Activated CD4-positive, CD25-positive, alpha-beta regulatory T cell treated with anti-CD3 and anti-CD28 coated beads, Interleukin-2, amount 50 U/mL, for 72 hours (primary cell): ENCODE measurements around the gene KRTAP10-2.
A peak's percentile ranks its signal among the peaks of the same experiment; 100 is the strongest.
"Not testable (repeated sequence)": the region's sequence is repeated elsewhere in the genome, so short reads cannot be mapped to it uniquely, and the experiment has no call there.

ENCODE experiments used
- DNase-seq: peaks from one replicate; pipeline ENCODE4 v3.0.0; 2021

KRTAP10-2 gene

DNA sequence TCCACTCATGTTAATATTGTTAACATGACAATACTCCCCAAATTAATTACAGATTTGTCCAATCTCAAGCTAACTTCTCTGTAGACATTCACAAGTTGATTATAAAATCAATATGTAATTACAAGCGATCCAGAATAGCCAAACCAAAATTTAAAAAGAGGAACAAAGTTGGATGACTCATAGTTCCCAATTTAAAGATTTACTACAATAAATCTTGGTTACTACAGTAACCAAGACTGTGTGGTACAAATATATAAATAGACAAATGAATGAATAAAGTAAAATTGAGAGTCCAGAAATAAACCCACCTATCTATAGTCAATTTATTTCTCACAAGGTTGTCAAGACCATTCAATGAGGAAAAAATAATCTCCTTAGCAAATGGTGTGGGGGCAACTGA, 15.1 kb upstream of the KRTAP10-2 start:
- DNase-seq, result no peak

DNA sequence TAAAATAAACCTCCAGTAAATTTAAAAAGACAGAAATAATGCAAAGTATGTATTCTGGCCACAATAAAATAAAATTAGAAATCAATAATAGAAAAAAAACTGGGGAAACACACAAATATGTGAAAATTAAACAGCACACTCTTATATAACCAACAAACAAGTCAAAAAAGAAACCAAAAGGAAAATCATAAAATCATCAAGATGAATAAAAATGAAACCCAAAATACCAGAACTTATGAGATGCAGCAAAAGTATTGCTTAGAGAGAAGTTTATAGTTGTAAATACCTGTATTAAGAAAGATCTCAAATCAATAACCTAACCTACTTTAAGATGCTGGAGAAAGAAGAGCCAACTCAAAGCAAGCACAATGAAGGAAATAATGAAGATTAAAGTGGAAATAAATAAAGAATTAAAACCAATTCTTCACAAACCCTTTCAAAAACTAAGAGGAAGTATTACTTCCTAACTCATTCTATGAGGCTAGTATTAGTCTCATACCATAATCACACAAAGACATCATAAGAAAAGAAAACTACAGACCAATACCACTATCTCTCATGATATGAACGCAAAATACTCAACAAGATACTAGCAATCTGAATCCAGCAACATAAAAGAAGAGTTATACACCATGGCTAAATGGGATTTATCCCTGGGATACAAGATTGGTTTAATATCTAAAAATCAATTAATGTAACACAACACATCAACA, 13.7 kb upstream of the KRTAP10-2 start:
- DNase-seq, result no peak

DNA sequence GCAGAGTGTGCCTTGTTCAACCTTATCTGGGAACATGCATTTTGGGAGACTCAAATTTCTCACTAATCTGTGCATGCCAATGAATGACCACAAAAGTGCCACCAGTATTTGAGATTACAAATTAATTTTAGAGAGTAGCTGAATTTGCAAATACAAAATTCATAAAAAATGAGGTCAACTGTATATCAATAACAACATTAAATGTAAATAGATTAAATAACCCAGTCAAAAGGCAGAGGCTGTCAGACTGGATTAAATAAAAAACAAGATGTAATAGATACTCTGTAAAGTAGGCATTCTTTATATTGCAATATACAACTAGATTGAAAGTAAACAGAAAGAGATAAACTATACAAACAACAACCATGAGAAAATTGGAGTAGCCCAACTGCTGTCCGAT, 12.8 kb upstream of the KRTAP10-2 start:
- DNase-seq, result no peak

DNA sequence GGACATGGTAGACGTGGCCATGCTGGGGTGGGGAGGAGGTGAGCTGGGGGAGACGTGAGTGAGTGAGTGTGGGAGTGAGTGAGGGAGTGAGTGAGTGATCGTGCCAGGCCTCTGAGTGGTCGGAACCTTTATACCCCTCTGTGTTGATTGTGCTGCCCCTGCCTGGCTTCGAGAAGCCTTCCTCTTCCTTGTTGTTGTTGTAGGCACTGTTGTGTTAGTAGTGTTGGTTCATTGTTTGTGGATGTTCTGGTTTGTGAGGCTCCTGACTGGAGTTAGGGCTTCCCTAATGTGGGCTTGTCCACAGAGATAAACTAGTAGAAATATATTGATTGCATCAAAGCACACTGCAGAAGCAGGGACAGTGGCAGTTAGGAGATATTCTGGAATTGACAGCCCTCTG, 7.4 kb upstream of the KRTAP10-2 start, which contains the start of gene KRTAP10-3:
Gene KRTAP10-3, minus strand, starts transcription at position 101 of the 400 bp plus-strand sequence. Its CDS starts 80 bp downstream, at position 21.
- DNase-seq, result no peak

DNA sequence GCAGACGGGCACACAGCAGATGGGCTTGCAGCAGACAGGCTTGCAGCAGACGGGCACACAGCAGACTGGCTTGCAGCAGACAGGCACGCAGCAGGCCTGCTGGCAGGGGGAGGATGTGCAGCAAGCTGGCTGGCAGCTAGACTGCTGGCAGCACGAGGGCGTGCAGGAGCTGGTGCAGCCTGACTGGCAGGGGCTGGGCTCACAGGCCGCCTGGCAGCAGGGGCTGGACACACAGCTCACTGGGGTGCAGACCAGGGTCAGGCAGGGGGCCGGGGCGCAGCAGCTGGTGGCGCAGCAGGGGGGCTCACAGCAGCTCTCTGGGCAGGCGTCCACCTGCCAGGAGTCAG, 7.0 kb upstream of the KRTAP10-2 start:
- not testable (repeated sequence) for DNase-seq

DNA sequence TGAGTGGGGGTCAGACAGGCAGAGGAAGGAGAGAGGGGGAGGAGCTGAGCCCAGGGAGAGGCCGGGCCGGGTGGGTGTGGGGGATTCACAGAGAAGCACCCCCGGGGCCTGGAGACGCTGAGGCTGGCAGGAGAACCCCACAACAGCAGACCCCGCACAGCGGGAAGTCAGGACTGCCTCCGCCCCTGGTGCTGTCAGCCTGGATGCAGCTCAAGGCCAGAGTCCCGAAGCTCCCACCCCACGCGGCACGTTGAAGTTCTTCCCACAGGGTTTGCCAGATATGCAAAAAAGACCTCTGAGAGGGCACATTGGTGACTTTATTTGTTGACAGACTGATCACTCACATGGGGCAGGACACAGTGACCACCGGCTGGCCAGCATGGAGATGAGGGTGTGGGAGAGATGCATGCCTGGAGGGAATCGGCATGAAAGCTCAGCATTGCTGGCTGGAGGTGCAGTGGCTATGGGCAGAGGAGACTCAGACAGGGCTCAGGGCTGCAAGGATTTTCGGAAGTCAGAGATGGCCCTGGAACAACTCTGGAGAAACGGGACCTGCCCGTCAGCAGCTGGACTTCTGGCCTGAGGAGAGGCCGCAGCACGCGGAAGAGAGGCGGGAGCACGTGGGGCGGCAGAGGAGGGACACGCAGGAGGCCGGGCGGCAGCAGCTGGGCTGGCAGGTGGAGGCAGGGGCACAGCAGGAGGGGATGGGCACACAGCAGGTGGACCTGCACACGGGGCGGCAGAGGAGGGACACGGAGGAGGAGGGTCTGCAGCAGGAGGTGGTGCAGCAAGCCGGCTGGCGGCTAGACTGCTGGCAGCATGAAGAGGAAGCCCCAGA, 6.4 kb upstream of the KRTAP10-2 start:
- DNase-seq, result peak; percentile 21

DNA sequence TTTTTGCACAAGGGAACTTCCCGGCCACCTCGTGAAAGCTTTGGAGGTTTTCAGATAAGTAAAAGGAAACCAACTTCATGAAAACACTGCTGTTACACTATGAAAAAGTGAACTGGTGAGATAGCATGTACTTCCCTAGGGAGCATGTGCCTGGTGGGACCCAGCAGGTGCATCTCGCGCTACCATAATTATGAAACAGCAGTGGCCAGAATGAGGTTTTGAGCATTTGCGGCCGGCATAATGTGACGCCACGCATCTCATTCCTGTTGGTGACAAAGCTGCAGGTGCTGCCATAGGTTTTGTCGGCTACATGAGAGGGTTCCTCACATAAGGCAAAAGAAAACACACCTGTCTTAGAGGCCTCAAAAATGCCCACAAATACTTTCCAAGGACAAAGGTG, 5.6 kb upstream of the KRTAP10-2 start:
- no peak for DNase-seq

DNA sequence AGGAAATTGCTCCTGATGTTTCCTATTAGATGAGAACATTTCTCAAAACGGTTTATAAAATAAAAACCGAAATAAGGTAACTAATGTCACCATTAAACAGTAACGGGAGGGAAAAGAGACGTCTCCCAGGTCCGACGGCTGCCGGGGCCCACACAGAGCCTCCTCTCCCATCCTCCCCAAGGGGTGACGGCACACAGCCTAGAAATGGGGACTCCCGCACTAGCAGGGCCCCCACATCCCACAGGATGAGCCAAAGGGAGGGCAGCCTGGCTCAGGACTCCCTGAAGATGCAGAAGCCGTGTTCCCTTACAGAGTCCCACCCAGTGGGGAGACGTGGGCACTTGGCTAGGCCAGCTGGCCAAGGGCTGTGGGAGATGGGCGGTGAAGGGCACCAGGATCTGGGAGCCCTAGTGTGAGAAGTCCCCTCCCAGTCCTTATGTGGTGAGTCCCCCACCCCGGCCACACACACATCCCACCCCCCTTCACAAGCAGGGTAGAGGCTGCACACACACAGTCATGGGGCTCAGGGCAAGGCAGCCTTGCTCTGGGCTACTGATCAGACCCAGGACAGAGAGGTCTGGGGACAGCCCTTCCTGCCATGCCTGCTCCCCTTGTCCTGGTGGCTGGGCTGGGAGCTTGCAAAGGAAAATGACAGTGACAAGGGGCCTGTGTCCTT, 4.0 kb upstream of the KRTAP10-2 start:
- DNase-seq, result peak; percentile 21

DNA sequence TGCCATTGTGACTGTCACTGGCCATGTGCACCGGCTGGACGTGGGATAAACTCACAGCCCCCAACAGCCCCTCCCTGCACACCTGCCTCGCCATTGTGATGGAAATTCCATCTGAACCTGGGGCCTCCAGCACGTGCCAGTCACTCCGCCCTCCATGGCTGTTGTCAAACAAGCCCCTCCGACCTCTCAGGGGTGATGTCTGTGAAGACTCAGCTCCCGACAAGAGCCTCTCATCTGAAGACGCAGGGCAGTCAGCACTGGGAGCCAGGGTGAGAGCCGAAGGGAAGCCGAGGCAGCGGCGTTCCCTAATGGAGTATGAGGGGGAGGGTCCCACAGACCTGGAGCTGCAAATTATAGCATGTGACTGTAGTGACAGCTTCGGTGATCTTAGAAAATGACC, 1.4 kb upstream of the KRTAP10-2 start:
- DNase-seq, result peak; percentile 4

DNA sequence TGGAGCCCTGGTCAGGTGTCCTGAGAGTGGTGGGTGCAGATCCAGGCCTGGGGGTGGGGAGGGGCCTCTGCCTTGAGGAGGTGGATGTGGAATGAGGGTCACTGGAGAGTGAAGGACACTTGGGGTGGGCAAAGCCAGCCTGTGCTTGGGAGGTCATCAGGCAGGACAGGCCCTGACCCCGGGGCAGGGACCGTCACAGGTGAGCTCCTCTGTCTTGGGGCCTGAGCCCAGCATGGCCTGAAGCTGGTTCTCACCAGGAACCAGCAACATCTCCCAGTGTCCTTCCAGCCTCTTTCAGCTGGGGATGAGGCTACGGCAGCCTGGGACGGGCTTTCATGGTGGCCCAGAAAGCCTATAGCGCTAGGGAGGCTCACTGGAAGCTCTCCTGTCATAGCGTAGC, 831 bp upstream of the KRTAP10-2 start:
- peak; percentile 17 for DNase-seq

DNA sequence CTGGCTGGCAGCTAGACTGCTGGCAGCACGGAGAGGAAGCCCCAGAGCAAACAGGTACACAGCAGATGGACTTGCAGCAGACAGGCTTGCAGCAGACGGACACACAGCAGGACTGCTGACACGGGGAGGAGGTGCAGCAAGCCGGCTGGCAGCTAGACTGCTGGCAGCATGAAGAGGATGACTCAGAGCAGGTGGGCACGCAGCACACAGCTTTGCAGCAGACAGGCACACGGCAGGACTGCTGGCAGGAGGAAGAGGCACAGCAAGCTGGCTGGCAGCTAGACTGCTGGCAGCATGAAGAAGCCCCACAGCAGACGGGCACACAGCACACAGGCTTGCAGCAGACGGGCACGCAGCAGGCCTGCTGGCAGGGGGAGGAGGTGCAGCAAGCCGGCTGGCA, 498 bp downstream of the KRTAP10-2 start:
- DNase-seq, result peak; percentile 11

DNA sequence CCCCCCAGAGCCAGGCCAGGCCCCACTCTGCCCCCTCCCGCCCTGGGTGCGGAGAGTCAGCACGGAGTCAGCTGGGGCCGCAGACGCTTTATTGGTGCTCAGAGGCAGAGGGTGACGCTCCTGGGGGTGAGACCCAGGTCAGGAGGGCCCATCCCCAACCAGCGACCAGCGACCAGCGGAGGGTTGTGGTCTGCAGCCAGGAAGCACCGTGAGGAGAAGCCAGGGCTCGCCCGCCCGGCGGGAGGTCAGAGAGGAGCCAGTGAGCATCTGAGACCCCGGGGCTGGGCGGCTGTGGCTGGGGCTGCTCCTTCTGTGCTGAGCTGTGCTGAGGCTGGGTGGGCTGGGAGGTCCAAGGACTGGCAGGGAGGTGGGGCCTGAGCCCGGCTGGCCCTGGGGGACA, 1.0 kb downstream of the KRTAP10-2 start:
- DNase-seq, result not testable (repeated sequence)

DNA sequence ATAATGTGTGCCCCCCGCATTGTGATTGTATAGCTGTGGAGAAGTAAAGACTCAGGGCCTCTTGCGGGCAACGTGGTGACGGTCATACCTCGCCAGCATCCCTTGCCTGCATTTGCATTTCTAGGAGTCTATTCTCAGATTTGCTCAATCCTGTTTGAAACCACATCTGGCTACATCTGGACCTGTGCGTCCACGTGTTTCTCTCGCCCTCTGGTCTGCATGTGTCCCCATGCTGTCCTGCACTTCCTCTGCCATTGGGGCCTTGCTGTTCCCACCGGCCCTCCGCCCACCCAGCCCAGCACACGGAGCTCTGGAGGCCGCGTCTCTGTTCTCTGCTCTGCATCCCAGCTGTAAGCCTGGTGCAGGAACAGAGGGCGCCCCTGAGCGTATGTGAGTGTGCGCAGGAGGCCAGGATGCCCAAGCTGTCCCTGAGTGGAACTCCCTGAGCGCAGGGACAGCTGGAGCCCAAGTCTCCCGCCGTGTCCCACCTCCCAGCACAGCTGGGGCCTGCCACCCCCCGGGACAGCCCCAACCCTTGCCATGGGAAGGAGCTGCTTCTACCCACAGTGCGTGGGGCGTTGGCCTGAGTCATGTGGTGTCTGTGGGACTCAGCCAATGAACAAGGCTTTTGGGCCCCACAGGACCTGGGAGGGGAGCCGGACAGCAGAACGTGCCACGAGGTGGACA, 1.6 kb downstream of the KRTAP10-2 start:
- no peak for DNase-seq

DNA sequence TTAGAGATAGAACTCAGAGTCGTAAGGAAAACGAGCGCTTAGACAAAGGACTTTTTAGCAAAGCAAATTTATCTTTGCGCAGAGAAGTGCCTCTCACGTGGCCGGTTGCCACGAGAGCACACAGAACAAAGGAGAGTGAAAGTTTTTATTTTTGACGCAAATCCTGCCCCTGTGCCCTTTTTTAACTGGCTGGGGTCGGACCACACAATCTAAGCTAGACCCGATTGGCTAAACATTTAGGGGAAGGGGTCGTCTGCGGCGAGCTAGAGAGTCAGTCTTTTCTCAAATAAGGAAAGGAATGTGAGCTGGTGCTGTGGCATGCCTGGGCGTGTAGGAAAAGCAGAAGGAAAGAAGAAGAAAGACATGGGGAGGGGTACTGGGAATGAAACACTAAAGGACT, 2.4 kb downstream of the KRTAP10-2 start:
- DNase-seq, result no peak

DNA sequence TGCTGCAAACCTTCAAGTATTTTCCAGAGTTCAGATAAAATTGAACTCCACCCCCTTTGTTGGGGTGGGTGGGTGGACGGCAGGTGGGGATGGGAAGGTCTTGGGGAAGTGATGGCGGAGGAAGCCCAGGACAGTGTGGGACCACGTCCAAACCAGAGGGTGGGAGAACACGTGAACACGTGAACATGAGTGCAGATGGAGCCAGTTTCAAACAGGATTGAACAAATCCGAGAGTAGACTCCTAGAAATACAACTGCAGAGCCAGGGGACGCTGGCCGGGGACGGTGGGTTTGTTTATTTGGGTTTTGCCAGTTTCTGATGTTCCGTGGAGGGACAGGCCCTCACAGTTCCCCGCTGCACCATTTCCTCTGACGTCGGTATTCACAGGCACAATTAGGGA, 2.9 kb downstream of the KRTAP10-2 start:
- DNase-seq, result no peak

DNA sequence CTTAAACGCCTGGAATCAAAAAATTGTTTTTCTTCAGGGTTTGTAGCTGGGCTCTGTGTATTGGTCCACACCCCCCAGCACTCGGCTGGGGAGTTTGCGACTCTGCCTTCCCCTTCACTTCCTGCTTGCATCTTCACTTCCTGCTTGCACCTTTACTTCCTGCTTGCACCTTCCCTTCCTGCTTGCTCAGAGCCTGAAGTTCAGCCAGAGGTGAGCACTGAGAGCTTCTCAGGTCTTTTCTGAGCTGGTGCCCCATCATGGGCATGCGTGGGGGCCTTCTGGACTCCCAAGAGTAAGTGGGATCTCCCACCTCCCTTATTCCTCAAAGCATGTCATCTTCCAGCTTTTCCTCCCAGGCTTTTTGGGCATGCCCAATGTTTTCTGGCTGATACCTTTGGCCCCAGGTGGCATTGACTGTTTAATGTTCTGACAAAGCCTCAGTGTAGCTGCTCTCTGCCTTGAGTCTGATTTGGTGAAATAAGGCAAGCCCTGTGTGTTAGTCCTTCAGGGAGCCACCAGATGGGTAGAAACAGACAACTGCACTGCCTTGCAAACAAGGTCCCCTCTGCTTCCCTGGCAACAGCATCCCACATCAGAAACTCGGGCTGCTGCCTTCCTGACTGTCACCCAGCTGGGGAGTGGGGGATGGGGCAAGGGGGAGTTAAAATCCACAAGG, 3.5 kb downstream of the KRTAP10-2 start:
- DNase-seq, result no peak

DNA sequence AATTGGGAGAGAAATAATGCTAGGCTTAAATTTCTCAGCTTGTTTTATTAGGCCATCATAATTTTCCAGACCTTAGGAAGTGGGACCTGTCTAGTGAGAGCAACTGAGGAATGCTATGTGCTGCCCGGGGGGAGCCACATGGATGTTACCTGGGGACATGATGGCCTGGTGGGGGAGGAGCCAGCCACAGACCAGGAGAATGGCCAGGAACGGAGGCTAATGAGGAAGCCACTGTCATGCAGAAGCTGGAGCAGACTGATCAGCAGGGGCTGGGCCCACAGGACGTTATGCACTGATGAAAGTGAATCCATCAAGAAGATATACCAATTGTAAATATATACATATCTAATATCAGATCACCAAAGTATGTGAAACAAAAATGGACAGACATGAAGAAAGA, 6.7 kb downstream of the KRTAP10-2 start:
- no peak for DNase-seq

DNA sequence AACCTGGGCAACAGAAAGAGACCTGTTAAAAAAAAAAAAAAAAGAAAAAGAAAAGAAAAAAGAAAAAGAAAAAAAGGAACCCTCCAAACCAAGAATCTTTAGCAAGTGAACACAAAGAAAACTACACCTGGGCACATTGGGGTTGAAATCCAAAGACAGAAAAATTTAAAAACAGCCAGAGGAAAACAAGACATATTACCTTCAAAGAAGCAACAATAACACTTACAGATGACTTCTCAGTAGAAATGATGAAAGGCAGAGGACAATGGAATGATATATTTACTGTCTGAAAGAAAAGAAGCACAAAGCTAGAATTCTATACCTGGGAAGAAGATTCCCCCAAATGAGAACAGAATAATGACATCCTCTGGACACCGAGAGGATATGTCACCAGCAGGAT, 8.6 kb downstream of the KRTAP10-2 start:
- DNase-seq, result no peak

DNA sequence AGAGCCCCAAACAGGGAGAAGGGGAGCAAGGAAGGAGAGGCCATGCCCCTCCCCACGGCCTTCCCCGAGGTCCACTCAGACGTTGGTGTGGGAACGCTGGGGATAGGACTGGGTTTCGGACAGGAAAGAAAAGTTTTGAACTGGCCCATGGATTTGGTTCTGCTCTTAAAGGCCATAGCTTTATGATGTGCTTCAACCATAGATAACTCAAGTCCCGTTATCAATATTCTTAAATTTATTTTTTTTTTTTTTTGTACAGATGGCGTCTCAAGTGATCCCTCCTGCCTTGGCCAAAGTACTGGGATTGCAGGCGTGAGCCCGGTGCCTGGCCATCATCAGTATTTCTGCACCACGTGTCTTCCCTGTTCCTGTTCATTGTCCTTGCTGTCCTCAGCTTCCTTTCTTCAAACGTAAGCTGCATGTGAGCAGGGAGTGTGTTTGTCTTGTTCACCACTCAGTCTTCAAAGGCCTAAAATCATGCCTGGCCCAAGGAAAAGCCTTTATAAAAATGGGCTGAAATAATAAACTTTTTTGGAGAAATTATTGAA, 10.5 kb downstream of the KRTAP10-2 start:
- no peak for DNase-seq

DNA sequence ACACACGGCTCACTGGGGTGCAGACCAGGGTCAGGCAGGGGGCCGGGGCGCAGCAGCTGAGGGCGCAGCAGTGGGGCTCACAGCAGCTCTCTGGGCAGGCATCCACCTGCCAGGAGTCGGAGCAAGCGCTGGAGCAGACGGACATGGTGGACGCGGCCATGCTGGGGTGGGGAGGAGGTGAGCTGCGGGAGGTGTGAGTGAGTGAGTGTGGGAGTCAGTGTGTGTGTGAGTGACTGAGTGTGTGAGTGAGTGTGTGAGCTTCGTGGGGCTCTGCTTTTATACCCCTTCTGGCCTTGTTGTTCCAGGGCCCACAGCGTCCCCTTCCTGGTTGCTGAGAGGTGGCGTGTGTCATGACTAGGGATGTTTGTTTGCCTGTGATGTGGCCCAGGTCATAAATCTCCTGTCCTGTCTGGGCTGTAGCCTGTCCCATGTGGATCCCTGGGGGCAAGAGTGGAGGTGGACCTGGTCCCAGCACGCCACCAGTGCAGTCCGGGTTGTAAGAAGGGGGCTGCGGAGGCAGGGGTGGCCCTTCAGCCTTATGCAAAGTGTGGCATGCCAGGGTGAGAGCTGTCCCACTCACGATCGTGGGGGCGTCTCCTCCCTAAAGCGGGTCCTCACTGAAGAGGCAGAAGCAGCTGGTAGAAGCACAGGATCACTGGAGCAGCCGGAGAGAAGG, 11.2 kb downstream of the KRTAP10-2 start, which contains the start of gene KRTAP10-1:
Gene KRTAP10-1, minus strand, starts transcription at position 205 of the 676 bp plus-strand sequence. Its CDS starts 45 bp downstream, at position 160.
- no peak for DNase-seq

DNA sequence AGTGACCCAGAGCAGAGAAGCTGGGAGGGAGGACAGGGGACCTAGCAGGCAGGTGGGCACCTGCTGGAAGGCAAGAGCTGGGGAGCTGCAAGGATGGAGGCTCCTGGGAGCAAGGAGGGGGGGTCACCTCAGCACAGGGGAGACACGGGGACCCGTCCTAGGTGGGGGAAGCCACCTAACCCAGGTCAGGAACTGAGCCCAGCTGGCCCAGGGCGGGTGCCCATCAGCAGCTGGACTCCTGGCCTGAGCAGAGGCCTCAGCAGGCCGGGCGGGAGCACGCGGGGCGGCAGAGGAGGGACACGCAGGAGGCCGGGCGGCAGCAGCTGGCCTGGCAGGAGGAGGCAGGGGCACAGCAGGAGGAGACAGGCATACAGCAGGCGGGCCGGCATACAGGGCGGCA, 12.3 kb downstream of the KRTAP10-2 start:
- no peak for DNase-seq
